ENCODE data around the gene MYH16.

DNA sequence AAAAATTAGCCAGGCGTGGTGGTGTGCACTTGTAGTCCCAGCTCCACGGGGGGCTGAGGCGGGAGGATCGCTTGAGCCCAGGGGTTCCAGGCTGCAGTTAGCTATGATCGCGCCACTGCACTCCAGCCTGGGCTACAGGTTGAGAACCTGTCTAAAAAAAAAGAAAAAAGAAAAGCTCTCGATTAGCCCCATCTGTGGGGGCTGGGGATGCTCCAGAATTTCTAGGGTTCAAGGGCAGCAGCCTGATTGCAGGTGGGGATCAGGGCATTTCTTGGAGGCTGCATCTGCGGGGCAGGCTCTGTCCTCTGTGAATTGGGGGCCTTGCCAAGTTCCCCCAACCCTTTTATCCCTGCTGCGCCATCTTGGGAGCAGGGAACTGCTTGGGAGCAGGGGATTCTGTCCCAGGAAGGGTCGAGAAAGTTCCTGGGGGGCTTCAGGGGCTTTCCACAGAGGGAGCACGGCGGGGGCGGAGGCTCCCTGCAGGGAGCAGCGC, 52.4 kb downstream of the MYH16 start:
- TF ChIP-seq POLR2A (IDR thresholded peaks at IDR 0.05) (no peak), POLR2AphosphoS5 (IDR thresholded peaks at IDR 0.05) (no peak)
- TF ChIP-seq, protein P1, sequence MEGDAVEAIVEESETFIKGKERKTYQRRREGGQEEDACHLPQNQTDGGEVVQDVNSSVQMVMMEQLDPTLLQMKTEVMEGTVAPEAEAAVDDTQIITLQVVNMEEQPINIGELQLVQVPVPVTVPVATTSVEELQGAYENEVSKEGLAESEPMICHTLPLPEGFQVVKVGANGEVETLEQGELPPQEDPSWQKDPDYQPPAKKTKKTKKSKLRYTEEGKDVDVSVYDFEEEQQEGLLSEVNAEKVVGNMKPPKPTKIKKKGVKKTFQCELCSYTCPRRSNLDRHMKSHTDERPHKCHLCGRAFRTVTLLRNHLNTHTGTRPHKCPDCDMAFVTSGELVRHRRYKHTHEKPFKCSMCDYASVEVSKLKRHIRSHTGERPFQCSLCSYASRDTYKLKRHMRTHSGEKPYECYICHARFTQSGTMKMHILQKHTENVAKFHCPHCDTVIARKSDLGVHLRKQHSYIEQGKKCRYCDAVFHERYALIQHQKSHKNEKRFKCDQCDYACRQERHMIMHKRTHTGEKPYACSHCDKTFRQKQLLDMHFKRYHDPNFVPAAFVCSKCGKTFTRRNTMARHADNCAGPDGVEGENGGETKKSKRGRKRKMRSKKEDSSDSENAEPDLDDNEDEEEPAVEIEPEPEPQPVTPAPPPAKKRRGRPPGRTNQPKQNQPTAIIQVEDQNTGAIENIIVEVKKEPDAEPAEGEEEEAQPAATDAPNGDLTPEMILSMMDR (IDR thresholded peaks at IDR 0.05 in 8 of 11, conservative IDR thresholded peaks at IDR 0.05 in 3 of 11), result no peak
